ENCODE data around the gene TNFRSF1B. TPM values are rescaled to one million over a fixed set of nuclear protein-coding genes. Genes with fewer than 3 reads are reported as not detected.
A peak's percentile ranks its signal among the peaks of the same experiment; 100 is the strongest.

TNFRSF1B gene
- total RNA-seq, 1 experiment from 2014 or later: 3.5 TPM

GRCh38 chr1:12195416-12195815 is 28.6 kb downstream of the TNFRSF1B start:
- Histone ChIP-seq H3K36me3 (ENCODE audit: control insufficient read depth, insufficient read depth, low read length) (no peaks in the 10 kb centered on the region), H3K9me3 (no peaks in the 10 kb centered on the region), H3K4me1 (no peaks in the 10 kb centered on the region), H3K27me3 (replicated peaks; ENCODE audit: control insufficient read depth, insufficient read depth, low read length) (no peaks in the 10 kb centered on the region), H3K4me3 (ENCODE audit: low read depth, low read length) (no peak overlapping the region)
- BruUV-seq (replicated peaks): no TSS peak
- Mint-ChIP-seq H3K27me3 (ENCODE audit: insufficient read depth, unreplicated experiment) (no peaks in the 10 kb centered on the region), H3K36me3 (ENCODE audit: insufficient read depth, unreplicated experiment) (no peaks in the 10 kb centered on the region), H3K9me3 (ENCODE audit: unreplicated experiment) (no peaks in the 10 kb centered on the region), H3K4me3 (ENCODE audit: unreplicated experiment) (no peak overlapping the region), H3K27ac (ENCODE audit: unreplicated experiment) (no peak overlapping the region), H3K4me1 (ENCODE audit: low read depth, unreplicated experiment) (no peaks in the 10 kb centered on the region)
- TF ChIP-seq, protein P1, sequence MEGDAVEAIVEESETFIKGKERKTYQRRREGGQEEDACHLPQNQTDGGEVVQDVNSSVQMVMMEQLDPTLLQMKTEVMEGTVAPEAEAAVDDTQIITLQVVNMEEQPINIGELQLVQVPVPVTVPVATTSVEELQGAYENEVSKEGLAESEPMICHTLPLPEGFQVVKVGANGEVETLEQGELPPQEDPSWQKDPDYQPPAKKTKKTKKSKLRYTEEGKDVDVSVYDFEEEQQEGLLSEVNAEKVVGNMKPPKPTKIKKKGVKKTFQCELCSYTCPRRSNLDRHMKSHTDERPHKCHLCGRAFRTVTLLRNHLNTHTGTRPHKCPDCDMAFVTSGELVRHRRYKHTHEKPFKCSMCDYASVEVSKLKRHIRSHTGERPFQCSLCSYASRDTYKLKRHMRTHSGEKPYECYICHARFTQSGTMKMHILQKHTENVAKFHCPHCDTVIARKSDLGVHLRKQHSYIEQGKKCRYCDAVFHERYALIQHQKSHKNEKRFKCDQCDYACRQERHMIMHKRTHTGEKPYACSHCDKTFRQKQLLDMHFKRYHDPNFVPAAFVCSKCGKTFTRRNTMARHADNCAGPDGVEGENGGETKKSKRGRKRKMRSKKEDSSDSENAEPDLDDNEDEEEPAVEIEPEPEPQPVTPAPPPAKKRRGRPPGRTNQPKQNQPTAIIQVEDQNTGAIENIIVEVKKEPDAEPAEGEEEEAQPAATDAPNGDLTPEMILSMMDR (IDR thresholded peaks at IDR 0.05; ENCODE audit: insufficient read depth in 1 of 2, low read depth in 1 of 2, low read length in 1 of 2, severe bottlenecking in 1 of 2, unreplicated experiment in 1 of 2): no peak
- CTCF ChIA-PET: no interaction called here
- no peak for DNase-seq
- POLR2A ChIA-PET: no interaction called here
- intact Hi-C loops (cut with micrococcal nuclease; ENCODE audit: unreplicated experiment): no loop called here

DNA sequence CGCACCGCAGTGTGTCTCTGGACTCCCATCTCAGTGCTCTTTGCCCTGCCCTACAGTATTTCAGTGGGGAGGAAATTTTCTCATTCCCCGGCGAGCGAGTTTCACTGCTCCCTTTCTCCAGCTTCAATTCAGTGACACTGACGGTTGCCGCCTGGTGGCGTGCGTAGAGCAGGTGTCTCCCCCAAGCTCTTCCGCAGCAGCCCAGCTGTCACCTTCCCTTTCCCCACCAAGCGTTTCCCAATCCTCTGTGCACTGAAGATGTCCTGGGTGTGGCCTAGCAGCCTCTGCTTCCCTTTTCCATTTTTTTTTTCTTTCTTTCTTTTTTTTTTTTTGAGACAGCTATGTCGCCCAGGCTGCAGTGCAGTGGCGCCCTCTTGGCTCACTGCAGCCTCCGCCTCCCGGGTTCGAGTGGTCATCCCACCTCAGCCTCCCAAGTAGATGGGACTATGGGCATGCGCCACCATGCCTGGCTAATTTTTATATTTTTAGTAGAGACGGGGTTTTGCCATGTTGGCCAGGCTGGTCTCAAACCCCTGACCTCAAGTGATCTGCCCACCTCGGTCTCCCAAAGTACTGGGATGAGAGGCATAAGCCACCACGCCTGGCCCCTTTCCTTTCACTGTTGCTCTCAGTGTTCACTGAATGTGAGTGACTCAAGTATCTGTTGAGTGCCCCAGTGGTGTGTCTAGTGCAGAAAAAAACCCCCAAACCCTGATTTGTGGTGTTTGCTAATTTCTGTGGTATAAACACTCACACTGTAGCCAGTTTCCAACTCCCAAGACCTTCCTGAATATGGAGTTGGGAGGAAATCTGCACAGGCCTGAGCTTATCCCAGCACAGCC is 30.1 kb downstream of the TNFRSF1B start:
- H3K4me3 Mint-ChIP-seq (ENCODE audit: unreplicated experiment): no peak overlapping the region
- BruUV-seq (replicated peaks): no TSS peak
- no peaks in the 10 kb centered on the region for H3K9me3 ChIP-seq
- H3K4me1 ChIP-seq: no peaks in the 10 kb centered on the region
- H3K4me1 Mint-ChIP-seq (ENCODE audit: low read depth, unreplicated experiment): no peaks in the 10 kb centered on the region
- TF ChIP-seq, protein P1 (IDR thresholded peaks at IDR 0.05; ENCODE audit: insufficient read depth in 1 of 2, low read depth in 1 of 2, low read length in 1 of 2, severe bottlenecking in 1 of 2, unreplicated experiment in 1 of 2): peak in 1 of 2 experiments; percentile 21
- H3K4me3 ChIP-seq (ENCODE audit: low read depth, low read length): no peak overlapping the region
- H3K27me3 ChIP-seq (replicated peaks; ENCODE audit: control insufficient read depth, insufficient read depth, low read length): no peaks in the 10 kb centered on the region
- H3K36me3 ChIP-seq (ENCODE audit: control insufficient read depth, insufficient read depth, low read length): no peaks in the 10 kb centered on the region
- no peaks in the 10 kb centered on the region for H3K36me3 Mint-ChIP-seq (ENCODE audit: insufficient read depth, unreplicated experiment)
- ChIA-PET CTCF (interaction anchor here (1.0 to 1.4 kb wide), 2 partner anchors 71 to 72 kb away, joined by 3 to 4 read pairs; no protein-coding TSS in a partner anchor), POLR2A (no interaction called here)
- DNase-seq: peak in 1 of 2 experiments; percentile 13
- no peak overlapping the region for H3K27ac Mint-ChIP-seq (ENCODE audit: unreplicated experiment)
- H3K9me3 Mint-ChIP-seq (ENCODE audit: unreplicated experiment): no peaks in the 10 kb centered on the region
- intact Hi-C loops (cut with micrococcal nuclease; ENCODE audit: unreplicated experiment): no loop called here
- H3K27me3 Mint-ChIP-seq (ENCODE audit: insufficient read depth, unreplicated experiment): no peaks in the 10 kb centered on the region

GRCh38 chr1:12197483-12197880 is 30.7 kb downstream of the TNFRSF1B start:
- Histone ChIP-seq H3K9me3 (no peaks in the 10 kb centered on the region), H3K36me3 (ENCODE audit: control insufficient read depth, insufficient read depth, low read length) (no peaks in the 10 kb centered on the region), H3K27me3 (replicated peaks; ENCODE audit: control insufficient read depth, insufficient read depth, low read length) (no peaks in the 10 kb centered on the region), H3K4me3 (ENCODE audit: low read depth, low read length) (no peak overlapping the region), H3K4me1 (no peaks in the 10 kb centered on the region)
- intact Hi-C loops (cut with micrococcal nuclease; ENCODE audit: unreplicated experiment): no loop called here
- Mint-ChIP-seq H3K4me1 (ENCODE audit: low read depth, unreplicated experiment) (no peaks in the 10 kb centered on the region), H3K27ac (ENCODE audit: unreplicated experiment) (no peak overlapping the region), H3K4me3 (ENCODE audit: unreplicated experiment) (no peak overlapping the region), H3K36me3 (ENCODE audit: insufficient read depth, unreplicated experiment) (no peaks in the 10 kb centered on the region), H3K9me3 (ENCODE audit: unreplicated experiment) (no peaks in the 10 kb centered on the region), H3K27me3 (ENCODE audit: insufficient read depth, unreplicated experiment) (no peaks in the 10 kb centered on the region)
- no TSS peak for BruUV-seq (replicated peaks)
- ChIA-PET POLR2A (no interaction called here), CTCF (interaction anchor here (1.4 to 3.0 kb wide), 2 partner anchors 73 kb away, joined by 3 to 13 read pairs; no protein-coding TSS in a partner anchor)
- TF ChIP-seq, protein P1 (IDR thresholded peaks at IDR 0.05; ENCODE audit: insufficient read depth in 1 of 2, low read depth in 1 of 2, low read length in 1 of 2, severe bottlenecking in 1 of 2, unreplicated experiment in 1 of 2): no peak
- DNase-seq: no peak

Measured in Caco-2 (cell line).